NCI-H774 (cell line): ENCODE data around the gene NCOA3.
A peak's percentile ranks its signal among the peaks of the same experiment; 100 is the strongest.

Experiments used
- DNase-seq: peaks from one replicate; lab custom pipeline; 2025; lab: John Stamatoyannopoulos, UW

NCOA3 gene

DNA sequence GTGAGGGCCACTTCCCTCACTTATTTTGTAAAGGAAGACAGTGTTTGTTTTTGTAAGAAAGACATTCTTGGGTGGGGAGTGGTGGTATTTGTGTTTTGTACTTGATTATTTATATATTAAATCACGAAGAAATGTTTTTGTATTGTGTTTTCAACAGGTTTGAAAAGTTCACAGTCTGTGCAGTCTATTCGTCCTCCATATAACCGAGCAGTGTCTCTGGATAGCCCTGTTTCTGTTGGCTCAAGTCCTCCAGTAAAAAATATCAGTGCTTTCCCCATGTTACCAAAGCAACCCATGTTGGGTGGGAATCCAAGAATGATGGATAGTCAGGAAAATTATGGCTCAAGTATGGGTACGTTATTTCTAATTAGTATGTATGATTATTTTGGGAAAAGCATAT lies 137.2 kb downstream of the NCOA3 start:
- no peak for DNase-seq

GRCh38 chr20:47642118-47642517 lies 140.4 kb downstream of the NCOA3 start:
- no peak for DNase-seq

- DNase-seq = no peak
These were observed 140.9 kb downstream of the NCOA3 start for GRCh38 chr20:47642624-47643023.

DNA sequence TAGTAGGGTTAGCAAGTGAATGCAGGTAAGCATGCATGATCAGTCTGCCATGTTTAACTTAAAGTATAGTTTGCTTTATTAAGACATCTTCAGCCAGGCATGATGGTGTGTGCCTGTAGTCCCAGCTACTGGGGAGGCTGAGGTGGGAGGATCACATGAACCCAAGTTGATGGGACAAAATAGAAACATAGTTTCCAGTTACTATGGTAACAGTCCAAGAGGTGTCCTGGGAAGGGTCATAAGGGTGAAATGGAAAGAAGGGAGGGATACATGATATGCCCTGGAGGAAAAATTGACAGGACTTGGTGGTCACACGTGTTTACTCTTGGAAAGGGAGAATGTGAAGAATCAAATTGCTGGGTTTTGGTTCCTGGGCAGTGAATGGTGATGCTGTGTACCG lies 143.9 kb downstream of the NCOA3 start:
- DNase-seq = no peak

DNA sequence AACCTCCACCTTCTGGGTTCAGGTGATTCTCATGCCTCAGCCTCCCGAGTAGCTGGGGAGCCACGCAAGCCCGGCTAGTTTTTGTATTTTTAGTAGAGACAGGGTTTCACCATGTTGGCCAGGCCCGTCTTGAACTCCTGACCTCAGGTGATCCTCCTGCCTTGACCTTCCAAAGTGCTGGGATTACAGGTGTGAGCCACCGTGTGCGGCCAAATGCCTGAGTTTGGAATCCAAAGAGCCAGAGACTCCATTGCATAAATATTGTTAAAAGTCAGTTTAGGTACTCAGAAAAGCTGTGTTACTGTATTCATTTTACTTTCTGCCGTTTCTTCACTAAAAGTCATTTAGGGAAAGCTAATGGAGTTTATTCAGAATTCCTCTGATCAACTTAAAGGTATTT lies 146.3 kb downstream of the NCOA3 start:
- DNase-seq = no peak

DNA sequence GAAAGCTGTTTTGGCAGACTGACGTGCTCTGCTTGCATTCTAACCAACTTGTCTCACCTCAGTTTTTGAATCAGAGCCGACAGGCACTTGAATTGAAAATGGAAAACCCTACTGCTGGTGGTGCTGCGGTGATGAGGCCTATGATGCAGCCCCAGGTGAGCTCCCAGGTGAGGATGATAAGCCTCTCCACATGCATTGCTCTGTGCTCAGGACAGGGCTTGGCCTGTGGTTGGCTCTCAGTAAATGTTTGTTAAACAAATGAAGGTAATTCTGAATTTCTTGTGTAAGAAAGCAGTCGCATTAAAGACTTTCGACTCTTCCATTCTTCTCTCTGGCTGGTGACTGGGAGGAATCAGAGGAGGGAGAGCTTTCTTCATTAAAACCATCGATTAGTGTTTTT lies 147.3 kb downstream of the NCOA3 start:
- DNase-seq = no peak

- no peak for DNase-seq
These were observed 150.6 kb downstream of the NCOA3 start for GRCh38 chr20:47652301-47652700.

GRCh38 chr20:47652794-47653193 lies 151.1 kb downstream of the NCOA3 start:
- no peak for DNase-seq

DNA sequence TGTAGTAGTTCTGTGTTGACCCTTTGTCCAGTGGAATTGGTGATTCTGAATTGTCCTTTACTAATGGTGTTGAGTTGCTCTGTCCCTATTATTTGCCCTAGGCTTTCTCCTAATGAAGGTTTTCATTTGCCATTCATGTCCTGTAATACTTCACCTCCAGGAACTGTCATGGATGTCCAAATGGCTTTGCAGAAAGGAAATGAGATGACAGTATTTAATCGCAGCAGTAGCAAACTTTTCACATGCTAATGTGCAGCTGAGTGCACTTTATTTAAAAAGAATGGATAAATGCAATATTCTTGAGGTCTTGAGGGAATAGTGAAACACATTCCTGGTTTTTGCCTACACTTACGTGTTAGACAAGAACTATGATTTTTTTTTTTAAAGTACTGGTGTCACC lies 152.2 kb downstream of the NCOA3 start:
- no peak for DNase-seq

- DNase-seq = no peak
These were observed 152.7 kb downstream of the NCOA3 start for GRCh38 chr20:47654370-47654769.

DNA sequence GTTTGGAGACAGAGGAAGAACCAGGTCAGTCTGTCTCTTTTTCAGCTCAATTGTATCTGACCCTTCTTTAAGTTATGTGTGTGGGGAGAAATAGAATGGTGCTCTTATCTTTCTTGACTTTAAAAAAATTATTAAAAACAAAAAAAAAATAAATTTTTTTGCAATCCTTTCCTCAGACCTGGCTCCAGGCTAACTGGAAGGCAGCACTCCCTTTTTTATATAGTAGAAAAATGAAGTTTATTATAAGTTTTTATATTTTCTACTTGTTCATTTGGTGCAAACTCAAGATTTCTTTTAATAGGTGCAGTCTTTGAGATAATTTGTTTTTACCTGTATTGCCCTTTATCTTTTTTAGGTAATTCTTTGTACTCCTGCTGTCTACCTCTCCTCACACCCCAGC lies 153.9 kb downstream of the NCOA3 start:
- no peak for DNase-seq

- no peak for DNase-seq
These were observed 154.6 kb downstream of the NCOA3 start for GRCh38 chr20:47656318-47656717.

- DNase-seq = no peak
These were observed 158.4 kb downstream of the NCOA3 start for GRCh38 chr20:47659904-47660601.

- DNase-seq = no peak
These were observed 158.9 kb downstream of the NCOA3 start for GRCh38 chr20:47660602-47660905.

DNA sequence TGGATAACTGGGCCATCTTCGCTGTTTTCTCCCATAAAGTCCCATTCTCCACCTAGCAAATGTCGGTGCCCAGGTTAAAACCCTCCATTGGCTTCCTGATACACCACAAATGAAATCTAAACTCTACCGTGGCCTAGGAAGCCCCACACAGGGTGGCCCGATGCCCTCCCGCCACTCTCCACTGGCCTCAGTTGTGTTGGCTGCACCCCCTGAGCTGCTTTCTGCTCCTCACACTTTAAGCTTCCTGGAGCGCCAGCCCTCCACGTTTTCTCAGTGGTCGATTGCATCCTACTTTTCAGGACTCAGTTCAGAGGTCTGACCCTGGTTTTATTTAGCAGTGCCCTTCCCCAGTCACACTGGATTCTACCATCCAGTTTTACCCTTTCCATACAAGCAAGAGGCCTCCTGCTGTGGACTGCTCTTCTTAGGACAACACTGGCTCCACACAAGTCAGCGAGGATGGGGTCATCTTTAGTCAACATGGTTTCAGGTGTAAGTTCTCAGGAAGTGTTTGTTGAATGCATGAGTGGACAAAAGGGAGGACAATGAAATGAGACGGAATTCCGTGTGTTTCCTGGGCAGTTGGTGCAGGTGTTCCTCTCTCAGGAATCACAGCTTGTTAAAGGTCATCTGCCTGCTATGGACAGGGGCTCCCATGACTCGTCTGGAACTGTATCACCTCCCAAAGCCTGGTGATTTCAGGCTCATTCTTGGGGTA lies 159.5 kb downstream of the NCOA3 start:
- DNase-seq = no peak

DNA sequence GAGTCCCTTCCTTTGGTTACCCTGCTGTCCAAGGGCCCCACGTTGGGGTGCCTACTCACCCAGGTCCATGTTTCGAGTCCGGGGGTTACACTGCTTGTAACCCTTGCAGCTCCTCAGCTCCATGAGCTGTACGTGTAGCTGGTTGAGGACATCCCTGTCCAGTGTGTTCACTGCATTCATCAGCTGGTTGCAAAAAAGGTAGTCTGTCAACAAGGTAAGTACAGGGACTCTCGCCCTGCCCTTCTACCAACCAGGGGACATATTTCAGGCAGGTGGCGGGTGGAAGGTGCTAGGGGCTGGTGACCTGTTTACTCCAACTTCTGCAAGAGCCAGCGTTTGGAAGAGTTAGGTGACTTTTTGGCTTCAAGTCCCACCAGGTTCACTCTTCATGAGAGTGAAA lies 160.0 kb downstream of the NCOA3 start:
- DNase-seq = no peak

DNA sequence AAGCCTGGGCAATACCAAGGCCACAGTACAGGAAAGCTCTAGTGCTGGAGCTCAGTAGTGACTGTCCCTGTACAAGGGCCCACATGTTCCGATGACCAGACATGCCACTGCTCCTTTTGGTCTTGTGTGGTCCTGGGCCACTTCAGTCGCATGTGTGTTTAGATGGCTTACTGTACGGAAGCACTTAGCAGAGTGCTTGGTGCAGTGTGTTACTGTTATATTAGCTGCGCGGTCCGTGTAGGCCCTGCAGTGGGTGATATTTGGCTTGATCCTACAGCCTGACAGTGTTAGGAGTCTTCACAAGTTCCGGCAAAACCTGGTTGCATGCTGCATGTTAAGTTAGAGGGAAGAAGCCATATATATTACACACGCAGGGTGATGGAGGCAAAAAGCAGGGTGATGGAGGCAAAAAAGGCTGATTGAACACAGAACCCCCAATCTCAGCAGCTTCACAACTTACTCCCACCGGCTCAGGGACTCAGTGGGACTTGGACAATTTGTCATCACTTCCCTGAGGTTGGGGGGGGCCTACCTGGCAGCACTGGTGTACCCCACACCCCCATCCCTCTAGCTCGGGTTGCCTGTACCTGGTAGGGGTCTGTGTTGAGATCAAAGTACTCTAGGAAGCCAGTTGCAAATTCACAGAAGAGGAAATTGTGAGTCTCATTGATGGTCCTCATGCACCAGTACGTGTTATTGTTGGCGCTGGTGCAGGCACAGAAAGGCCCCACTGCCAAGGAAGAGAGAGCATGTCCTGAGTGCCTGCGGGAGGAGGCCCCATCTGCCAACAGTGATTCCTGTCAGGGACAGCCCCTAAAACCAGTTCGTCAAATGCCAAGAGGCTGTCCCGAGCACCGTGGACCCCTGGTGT lies 161.0 kb downstream of the NCOA3 start:
- DNase-seq = no peak

- DNase-seq = peak; percentile 34
These were observed 161.8 kb downstream of the NCOA3 start for GRCh38 chr20:47663354-47664067.

- DNase-seq = no peak
These were observed 162.4 kb downstream of the NCOA3 start for GRCh38 chr20:47664068-47664437.

GRCh38 chr20:47664744-47665143 lies 163.1 kb downstream of the NCOA3 start:
- DNase-seq = no peak

- no peak for DNase-seq
These were observed 163.7 kb downstream of the NCOA3 start for GRCh38 chr20:47665221-47665991.

DNA sequence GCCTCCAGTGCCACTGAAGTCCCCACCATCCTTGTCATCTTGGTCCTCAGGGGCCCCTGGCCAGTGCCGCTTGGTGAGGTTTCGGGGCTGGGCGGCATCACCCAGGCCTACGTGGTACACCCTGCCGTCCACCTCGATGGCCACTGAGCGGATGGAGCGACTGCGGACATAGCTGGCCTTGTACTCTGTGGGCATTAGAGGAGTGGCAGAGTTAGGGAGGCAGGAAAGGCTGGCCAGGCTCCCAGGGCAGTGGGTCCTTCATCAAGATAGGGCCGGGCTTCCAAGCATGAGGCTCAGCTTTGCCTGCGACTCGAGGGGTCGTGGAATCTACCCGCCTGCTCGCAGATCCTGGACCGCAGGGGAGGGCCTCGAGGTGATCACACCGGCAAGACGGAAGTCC lies 164.6 kb downstream of the NCOA3 start:
- no peak for DNase-seq
